ENCODE results near the gene DLGAP5. TPM values are rescaled to one million over a fixed set of nuclear protein-coding genes. Genes with fewer than 3 reads are reported as not detected.

The DLGAP5 gene
- total and polyA plus RNA-seq, 2 of the 13 experiments (the other 11 are each of a cell fraction or from before 2014, with no cell fraction given), result 7.7 to 55.8 TPM

GRCh38 chr14:55129428-55130195 lies 61.8 kb downstream of the DLGAP5 start (continued):
- TF ChIP-seq ZNF460 (CRISPR knock-in tag; IDR thresholded peaks at IDR 0.05; ENCODE audit: borderline replicate concordance), result no peak
- TF ChIP-seq ASH2L (IDR thresholded peaks at IDR 0.05; ENCODE audit: insufficient read length, low read depth, low read length), result no peak
- TF ChIP-seq GABPB1 (CRISPR knock-in tag; IDR thresholded peaks at IDR 0.05), result peak; percentile 57; the same call in 1 of the 2 replicates
- TF ChIP-seq HOXA5 (CRISPR knock-in tag; IDR thresholded peaks at IDR 0.05), result no peak
- TF ChIP-seq GABPA (IDR thresholded peaks at IDR 0.05; ENCODE audit: low read depth, low read length), result no peak
- TF ChIP-seq GABPA (CRISPR knock-in tag; IDR thresholded peaks at IDR 0.05; ENCODE audit: low read depth), result no peak
- TF ChIP-seq ZNF589 (CRISPR knock-in tag; conservative IDR thresholded peaks at IDR 0.05), result no peak
- no peak for TF ChIP-seq MEIS2 (CRISPR knock-in tag; IDR thresholded peaks at IDR 0.05)
- no peak for TF ChIP-seq ZNF776 (CRISPR knock-in tag; IDR thresholded peaks at IDR 0.05)
- TF ChIP-seq ZNF138 (CRISPR knock-in tag; IDR thresholded peaks at IDR 0.05; ENCODE audit: low read depth), result no peak
- TF ChIP-seq ZNF430 (CRISPR knock-in tag; IDR thresholded peaks at IDR 0.05), result peak; percentile 68; the same call in 1 of the 2 replicates
- TF ChIP-seq ZNF20 (CRISPR knock-in tag; IDR thresholded peaks at IDR 0.05), result 0 out of 2 replicates have a peak, but pooled peaks have one; percentile 13
- TF ChIP-seq ATF4 (CRISPR knock-in tag; IDR thresholded peaks at IDR 0.05), result no peak
- peak; percentile 87 for TF ChIP-seq ZNF687 (CRISPR knock-in tag; IDR thresholded peaks at IDR 0.05)
- peak; percentile 61 for TF ChIP-seq SAP130 (CRISPR knock-in tag; IDR thresholded peaks at IDR 0.05; ENCODE audit: low read depth)
- no peak for TF ChIP-seq HMGA1 (CRISPR knock-in tag; conservative IDR thresholded peaks at IDR 0.05)
- no peak for TF ChIP-seq MBD4 (IDR thresholded peaks at IDR 0.05; ENCODE audit: borderline replicate concordance, low read length)
- no peak for TF ChIP-seq YEATS2 (CRISPR knock-in tag; IDR thresholded peaks at IDR 0.05; ENCODE audit: borderline replicate concordance)
- no peak for TF ChIP-seq ZBTB2 (CRISPR knock-in tag; IDR thresholded peaks at IDR 0.05; ENCODE audit: low read depth)
- no peak for TF ChIP-seq ZNF335 (CRISPR knock-in tag; IDR thresholded peaks at IDR 0.05)
- no peak for TF ChIP-seq ZNF44 (CRISPR knock-in tag; IDR thresholded peaks at IDR 0.05)
- no peak for TF ChIP-seq TFDP1 (CRISPR knock-in tag; IDR thresholded peaks at IDR 0.05; ENCODE audit: borderline replicate concordance)
